PFSK-1 (cell line): Measurements from ENCODE around the gene TMEM219.

Source experiments
- FOXP2 ChIP-seq: optimal IDR thresholded peaks from 2 replicates; pipeline ENCODE3; 2011; ENCODE audit warnings: borderline replicate concordance, control low read depth, inconsistent platforms; ENCODE audit not compliant: insufficient read depth; ENCODE audit errors: extremely low read length, extremely low read depth
- POLR2AphosphoS5 ChIP-seq: IDR thresholded peaks from 2 replicates; pipeline ENCODE4 v1.6.1; 2012; ENCODE audit warnings: low read depth, mild to moderate bottlenecking, control low read depth, low read length, moderate library complexity
- REST ChIP-seq, 2 experiments: IDR thresholded peaks; 2 replicates each; pipeline versions ENCODE4 v1.6.1 to v1.8.0; 2011 to 2012; ENCODE audit warnings: low read depth in 2 of 2, low read length in 2 of 2, control low read depth in 1 of 2, inconsistent platforms in 1 of 2, mild to moderate bottlenecking in 1 of 2, moderate library complexity in 1 of 2; ENCODE audit not compliant: insufficient read depth in 1 of 2
- SIN3A ChIP-seq: IDR thresholded peaks from 2 replicates; pipeline ENCODE4 v1.6.1; 2012; ENCODE audit warnings: mild to moderate bottlenecking, low read length, moderate library complexity, borderline replicate concordance; ENCODE audit not compliant: insufficient read depth
- TAF1 ChIP-seq: IDR thresholded peaks from 2 replicates; pipeline ENCODE4 v1.6.1; 2012; ENCODE audit warnings: low read length, control low read depth, borderline replicate concordance; ENCODE audit not compliant: insufficient read depth

TMEM219 gene

DNA sequence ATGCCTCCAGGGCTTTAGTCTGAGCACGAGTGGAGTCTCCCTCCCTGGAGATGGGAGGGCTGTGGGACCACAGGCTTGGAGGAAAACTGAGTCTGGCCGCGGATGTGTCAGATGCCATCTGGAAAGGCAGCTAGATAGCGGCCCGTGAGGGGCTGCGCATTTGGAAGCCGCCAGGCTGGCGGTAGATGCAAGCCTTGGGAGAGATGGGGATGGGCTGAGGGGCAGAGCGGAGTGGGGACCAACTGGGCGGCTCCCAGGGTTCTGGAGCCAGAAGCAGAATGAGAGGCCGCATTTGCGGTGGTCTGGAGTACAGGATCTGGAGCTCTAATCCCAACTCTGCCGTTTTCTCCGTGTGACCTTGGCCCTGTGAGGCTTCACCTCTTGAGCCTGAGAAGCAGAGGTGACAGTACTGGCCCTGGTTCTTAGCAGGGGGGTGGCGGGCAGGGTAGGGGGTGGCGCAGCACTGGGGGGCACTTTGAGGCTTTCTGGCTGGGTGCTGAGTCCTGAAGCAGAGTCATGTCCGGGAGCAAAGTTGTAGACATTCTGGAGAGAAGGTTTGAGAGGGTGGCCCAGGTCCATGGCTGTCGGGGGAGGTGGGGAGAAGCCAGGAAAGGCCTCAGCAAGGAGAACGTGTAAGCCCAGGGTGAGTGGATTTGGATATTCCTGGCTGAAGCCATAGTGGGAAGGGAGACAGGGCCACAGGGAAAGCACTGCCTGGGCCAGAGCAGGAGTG lies 40.9 kb downstream of the TMEM219 start:
- no peak for TF ChIP-seq POLR2AphosphoS5
- TF ChIP-seq FOXP2: no peak
- no peak for TF ChIP-seq REST (IDR thresholded peaks at IDR 0.05; ENCODE audit: insufficient read depth in 1 of 2, low read depth in 2 of 2, low read length in 2 of 2)
- TF ChIP-seq TAF1: no peak
- TF ChIP-seq SIN3A: no peak

- TF ChIP-seq POLR2AphosphoS5: no peak
- TF ChIP-seq SIN3A: no peak
- TF ChIP-seq FOXP2: no peak
- TF ChIP-seq TAF1: no peak
These were observed 42.0 kb downstream of the TMEM219 start for GRCh38 chr16:30003670-30004423.

DNA sequence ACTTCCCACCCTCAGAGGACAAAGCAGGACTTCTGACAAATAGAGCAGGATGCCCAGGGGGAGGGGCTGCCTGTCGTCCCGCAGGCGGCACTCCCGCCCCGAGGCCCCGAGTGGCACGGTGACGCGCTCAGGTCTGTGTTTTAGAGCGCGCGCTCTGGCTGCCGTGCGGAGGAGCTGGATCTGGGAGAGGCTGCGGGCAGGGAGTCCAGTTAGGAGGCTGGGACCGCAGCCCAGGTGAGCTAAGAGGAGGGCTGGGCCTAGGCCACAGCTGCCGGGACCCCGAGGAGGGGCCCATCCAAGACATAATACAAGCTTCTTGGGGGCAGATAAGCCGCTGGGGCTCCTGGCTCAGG lies 42.5 kb downstream of the TMEM219 start:
- TF ChIP-seq REST (IDR thresholded peaks at IDR 0.05; ENCODE audit: insufficient read depth in 1 of 2, low read depth in 2 of 2, low read length in 2 of 2) (no peak), FOXP2 (no peak)

- TF ChIP-seq TAF1 (no peak), REST (IDR thresholded peaks at IDR 0.05; ENCODE audit: insufficient read depth in 1 of 2, low read depth in 2 of 2, low read length in 2 of 2) (no peak), FOXP2 (no peak), POLR2AphosphoS5 (no peak), SIN3A (no peak)
These were observed 42.9 kb downstream of the TMEM219 start for GRCh38 chr16:30004811-30005242.

- TF ChIP-seq REST (IDR thresholded peaks at IDR 0.05; ENCODE audit: insufficient read depth in 1 of 2, low read depth in 2 of 2, low read length in 2 of 2) (no peak), TAF1 (no peak), SIN3A (no peak), FOXP2 (no peak), POLR2AphosphoS5 (no peak)
These were observed 43.6 kb downstream of the TMEM219 start for GRCh38 chr16:30005341-30006094.
